NCI-H345 (cell line): ENCODE results near the gene APAF1.
"Not testable (repeated sequence)": the region's sequence is repeated elsewhere in the genome, so short reads cannot be mapped to it uniquely, and the experiment has no call there.

Experiments
- DNase-seq: peaks from one replicate; lab custom pipeline; 2025; lab: John Stamatoyannopoulos, UW

APAF1 gene

GRCh38 chr12:98644712-98645571, at the start of gene APAF1, which contains the start of gene IKBIP:
Gene APAF1, plus strand, starts transcription at chr12:98645290. Its CDS starts 3,070 bp downstream, at chr12:98648360.
Gene IKBIP, minus strand, starts transcription at chr12:98644788. Its CDS starts 87 bp downstream, at chr12:98644701.
- peak; percentile 97 for DNase-seq

GRCh38 chr12:98597313-98597712, 47.8 kb upstream of the APAF1 start:
- DNase-seq = not testable (repeated sequence)

- no peak for DNase-seq
Observed at GRCh38 chr12:98601924-98602323, 43.2 kb upstream of the APAF1 start.

GRCh38 chr12:98606359-98606988, 38.6 kb upstream of the APAF1 start:
- DNase-seq = no peak

GRCh38 chr12:98610596-98610995, 34.5 kb upstream of the APAF1 start:
- DNase-seq = no peak

- DNase-seq = no peak
Observed at GRCh38 chr12:98612696-98613334, 32.3 kb upstream of the APAF1 start.

GRCh38 chr12:98618952-98619351, 26.1 kb upstream of the APAF1 start:
- no peak for DNase-seq

GRCh38 chr12:98635657-98636323, 9.3 kb upstream of the APAF1 start:
- peak; percentile 72 for DNase-seq

GRCh38 chr12:98637068-98637467, 8.0 kb upstream of the APAF1 start:
- no peak for DNase-seq

- no peak for DNase-seq
Observed at GRCh38 chr12:98638009-98638408, 7.1 kb upstream of the APAF1 start.

GRCh38 chr12:98639491-98639890, 5.6 kb upstream of the APAF1 start:
- DNase-seq = no peak

- not testable (repeated sequence) for DNase-seq
Observed at GRCh38 chr12:98642801-98643200, 2.3 kb upstream of the APAF1 start.

- DNase-seq = no peak
Observed at GRCh38 chr12:98644433-98644711, 718 bp upstream of the APAF1 start.

- peak; percentile 35 for DNase-seq
Observed at GRCh38 chr12:98645572-98646067, 530 bp downstream of the APAF1 start.

GRCh38 chr12:98646294-98647090, 1.4 kb downstream of the APAF1 start:
- DNase-seq = no peak

GRCh38 chr12:98651328-98651727, 6.2 kb downstream of the APAF1 start:
- DNase-seq = no peak

GRCh38 chr12:98653866-98654493, 8.9 kb downstream of the APAF1 start:
- DNase-seq = peak; percentile 41

- DNase-seq = no peak
Observed at GRCh38 chr12:98656289-98657101, 11.4 kb downstream of the APAF1 start.

- DNase-seq = no peak
Observed at GRCh38 chr12:98660521-98660920, 15.4 kb downstream of the APAF1 start.

GRCh38 chr12:98669751-98670150, 24.7 kb downstream of the APAF1 start:
- no peak for DNase-seq
